BE2C (cell line): ENCODE measurements around the gene CDK10. TPM values are rescaled to one million over a fixed set of nuclear protein-coding genes. Genes with fewer than 3 reads are reported as not detected.
A peak's percentile ranks its signal among the peaks of the same experiment; 100 is the strongest.

Experiments
- DNase-seq: peaks from one replicate; pipeline ENCODE4 v3.0.0-alpha.2; 2020
- H3K27me3 ChIP-seq: fragments of 250-450 bp; sonication (Bioruptor Pico); 2 replicates; pipeline ENCODE4 v1.5.1; 2020; ENCODE audit warnings: mild to moderate bottlenecking
- H3K36me3 ChIP-seq: fragments of 250-450 bp; sonication (Bioruptor Pico); 2 replicates; pipeline ENCODE4 v1.5.1; 2020; ENCODE audit warnings: mild to moderate bottlenecking
- H3K4me1 ChIP-seq: fragments of 250-450 bp; sonication (Bioruptor Pico); 2 replicates; pipeline ENCODE4 v1.5.1; 2020
- H3K4me3 ChIP-seq: 2 replicates; pipeline ENCODE4 v1.5.1; 2011; ENCODE audit warnings: low read depth, low read length
- H3K9me3 ChIP-seq: fragments of 250-450 bp; sonication (Bioruptor Pico); 2 replicates; pipeline ENCODE4 v1.5.1; 2020
- CTCF ChIP-seq: IDR thresholded peaks from 2 replicates; pipeline ENCODE4 v1.5.1; 2012; ENCODE audit warnings: mild to moderate bottlenecking, low read depth, low read length
- polyA plus RNA-seq: library from polyadenylated mRNA; unstranded; fragments of >200 nt; gene quantifications from one replicate; pipeline ENCODE4 v1.2.1, GENCODE V29; 2012; ENCODE audit warnings: low read depth, missing spikeins; ENCODE audit not compliant: insufficient read length, insufficient read depth

CDK10 gene
- polyA plus RNA-seq: 147 TPM

- no peaks in the 10 kb centered on the region for H3K27me3 ChIP-seq
- no peak for TF ChIP-seq CTCF
- peak; percentile 94 for DNase-seq
- H3K9me3 ChIP-seq: no peaks in the 10 kb centered on the region
- H3K4me3 ChIP-seq: peak within 1 kb of the TSS; percentile 86
- no peaks in the 10 kb centered on the region; the same call in 1 of the 2 replicates for H3K4me1 ChIP-seq
- H3K36me3 ChIP-seq: peaks cover 16% of the 10 kb centered on the region
Measured at GRCh38 chr16:89686520-89687091, at the start of gene CDK10. Gene CDK10, plus strand, starts transcription at chr16:89686689. Its CDS starts 22 bp downstream, at chr16:89686711.

DNA sequence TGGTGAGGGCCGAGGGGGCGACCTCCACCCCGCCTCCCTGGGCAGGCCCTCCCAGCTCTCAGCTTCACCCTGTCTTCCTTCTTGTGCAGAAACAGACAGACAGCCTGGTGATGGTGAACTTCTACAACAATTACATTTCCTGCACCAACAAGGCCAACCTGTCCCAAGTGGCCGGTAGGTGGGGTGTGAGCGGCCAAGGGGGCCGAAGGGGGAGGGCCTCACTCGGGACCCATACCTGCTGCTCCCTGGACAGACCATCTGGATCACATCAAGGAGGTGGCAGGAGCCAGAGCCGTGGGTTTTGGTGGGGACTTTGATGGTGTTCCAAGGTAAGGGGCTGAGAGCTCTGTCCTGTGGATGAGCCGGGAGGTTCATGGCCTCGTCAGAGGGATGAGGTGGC lies 49.1 kb upstream of the CDK10 start:
- Histone ChIP-seq H3K4me3 (no peak overlapping the region), H3K36me3 (no peaks in the 10 kb centered on the region), H3K9me3 (no peaks in the 10 kb centered on the region), H3K4me1 (peaks cover 13% of the 10 kb centered on the region), H3K27me3 (peaks cover 3% of the 10 kb centered on the region; the same call in 1 of the 2 replicates)
- no peak for TF ChIP-seq CTCF
- DNase-seq: no peak

DNA sequence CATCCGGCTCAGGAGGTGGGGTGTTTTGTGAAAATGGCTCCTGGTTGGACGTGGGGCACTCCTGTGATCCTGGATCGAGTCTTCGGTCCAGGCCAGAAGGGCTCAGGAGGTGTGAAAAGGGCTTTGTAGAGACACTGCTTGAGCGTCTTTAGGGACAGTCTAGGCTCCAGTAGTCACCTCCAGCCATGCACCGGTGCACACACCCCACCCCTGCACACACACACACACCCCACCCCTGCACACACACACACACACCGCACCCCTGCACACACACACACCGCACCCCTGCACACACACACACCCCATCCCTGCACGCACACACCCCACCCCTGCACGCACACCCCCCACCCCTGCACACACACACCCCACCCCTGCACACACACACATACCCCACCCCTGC lies 48.0 kb upstream of the CDK10 start:
- Histone ChIP-seq H3K27me3 (no peaks in the 10 kb centered on the region), H3K4me3 (no peak overlapping the region), H3K9me3 (no peaks in the 10 kb centered on the region), H3K4me1 (peaks cover 4% of the 10 kb centered on the region), H3K36me3 (no peaks in the 10 kb centered on the region)
- no peak for DNase-seq
- no peak for TF ChIP-seq CTCF

- no peak for DNase-seq
- Histone ChIP-seq H3K9me3 (no peaks in the 10 kb centered on the region), H3K4me1 (peaks cover 4% of the 10 kb centered on the region), H3K27me3 (no peaks in the 10 kb centered on the region), H3K4me3 (no peak overlapping the region), H3K36me3 (no peaks in the 10 kb centered on the region)
- TF ChIP-seq CTCF: no peak
Measured at GRCh38 chr16:89639385-89639784, 47.1 kb upstream of the CDK10 start.

DNA sequence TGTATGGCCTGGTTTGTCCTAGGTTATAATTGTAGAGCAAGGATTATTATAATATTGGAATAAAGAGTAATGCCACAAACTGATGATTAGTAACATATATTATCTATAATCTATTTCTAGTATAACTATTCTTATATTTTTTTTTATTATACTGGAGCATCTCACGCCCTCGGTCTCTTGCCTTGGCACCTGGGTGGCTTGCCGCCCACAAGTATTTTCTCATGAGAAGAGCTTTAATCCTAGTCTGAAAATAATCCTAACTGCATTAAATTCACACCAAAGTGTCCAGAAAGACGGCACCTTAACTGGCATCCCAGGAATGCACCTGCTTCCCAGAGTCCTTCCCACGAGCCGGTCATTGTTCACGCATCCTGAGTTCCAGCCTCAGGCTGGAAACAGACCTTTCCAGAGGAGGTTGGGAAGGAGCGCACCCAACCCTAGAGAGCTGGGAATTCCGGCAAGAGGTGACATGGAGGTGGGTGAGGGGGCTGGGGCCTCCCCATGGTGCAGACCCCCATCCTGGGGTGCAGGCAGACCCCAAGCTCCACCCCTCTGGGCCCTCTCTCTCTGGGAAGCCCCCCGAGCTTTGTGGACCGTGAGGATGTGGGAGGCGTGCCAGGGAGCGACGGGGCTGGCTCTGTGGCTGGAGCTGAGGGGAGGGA lies 44.9 kb upstream of the CDK10 start:
- no peak overlapping the region for H3K4me3 ChIP-seq
- DNase-seq: no peak
- H3K4me1 ChIP-seq: peaks cover 4% of the 10 kb centered on the region
- peaks cover 11% of the 10 kb centered on the region for H3K36me3 ChIP-seq
- no peaks in the 10 kb centered on the region for H3K27me3 ChIP-seq
- H3K9me3 ChIP-seq: no peaks in the 10 kb centered on the region
- TF ChIP-seq CTCF: no peak

GRCh38 chr16:89642574-89642973 lies 43.9 kb upstream of the CDK10 start:
- Histone ChIP-seq H3K9me3 (no peaks in the 10 kb centered on the region), H3K4me3 (no peak overlapping the region), H3K36me3 (peaks cover 15% of the 10 kb centered on the region), H3K4me1 (peaks cover 4% of the 10 kb centered on the region), H3K27me3 (no peaks in the 10 kb centered on the region)
- no peak for TF ChIP-seq CTCF
- no peak for DNase-seq
